Activated B cell treated with CpG ODN at 0.5 μM for 24 hours (primary cell): ENCODE measurements around the gene CD96. TPM values are rescaled to one million over a fixed set of nuclear protein-coding genes. Genes with fewer than 3 reads are reported as not detected.
"Not testable (repeated sequence)": the region's sequence is repeated elsewhere in the genome, so short reads cannot be mapped to it uniquely, and the experiment has no call there.

ENCODE experiments used
- ATAC-seq: fragments of 200-7000 bp; cut with Tn5 transposase; one replicate; pipeline ENCODE4 v1.10.0; 2021; ENCODE audit warnings: low read depth, mild to moderate bottlenecking, moderate library complexity
- CTCF ChIA-PET: fragments of 350-600 bp; sonication (Branson Sonifier 250); formaldehyde crosslinking; loops from one replicate; lab custom pipeline; 2021; ENCODE audit warnings: antibody characterized with exemption; lab: Charles Lee
- POLR2A ChIA-PET: fragments of 350-600 bp; sonication (Branson Sonifier 250); formaldehyde crosslinking; loops from one replicate; lab custom pipeline; 2021; ENCODE audit warnings: antibody characterized with exemption; lab: Charles Lee
- DNase-seq: peaks from one replicate; pipeline ENCODE4 v3.0.0; 2022
- H3K27ac Mint-ChIP-seq: one replicate; pipeline ENCODE4 v1.8.0; 2020; ENCODE audit warnings: mixed read lengths
- H3K27me3 Mint-ChIP-seq: one replicate; pipeline ENCODE4 v1.8.0; 2021; ENCODE audit warnings: mixed read lengths
- H3K36me3 Mint-ChIP-seq: one replicate; pipeline ENCODE4 v1.8.0; 2021; ENCODE audit warnings: low read depth, mixed read lengths
- H3K4me1 Mint-ChIP-seq: one replicate; pipeline ENCODE4 v1.8.0; 2021; ENCODE audit warnings: mixed read lengths
- H3K4me3 Mint-ChIP-seq: one replicate; pipeline ENCODE4 v1.8.0; 2020; ENCODE audit warnings: mild to moderate bottlenecking, mixed read lengths
- H3K9me3 Mint-ChIP-seq: one replicate; pipeline ENCODE4 v1.8.0; 2020; ENCODE audit warnings: mixed read lengths
- intact Hi-C: fragments of 100-400 bp; cut with micrococcal nuclease; formaldehyde crosslinking; loops from one replicate; pipeline ENCODE4 v1.15.1; 2024
- total RNA-seq: library from RNA; stranded (reverse); gene quantifications from 2 replicates; pipeline ENCODE4 v1.2.3, GENCODE V29; 2022
- TF ChIP-seq, protein P1 (sequence below): fragments of 200-600 bp; IDR thresholded peaks from one replicate; pipeline ENCODE4 v1.8.0; 2022; ENCODE audit warnings: antibody characterized with exemption, mild to moderate bottlenecking

Gene CD96
- total RNA-seq, 1 donor from 2014 or later = 34.3 TPM

DNA sequence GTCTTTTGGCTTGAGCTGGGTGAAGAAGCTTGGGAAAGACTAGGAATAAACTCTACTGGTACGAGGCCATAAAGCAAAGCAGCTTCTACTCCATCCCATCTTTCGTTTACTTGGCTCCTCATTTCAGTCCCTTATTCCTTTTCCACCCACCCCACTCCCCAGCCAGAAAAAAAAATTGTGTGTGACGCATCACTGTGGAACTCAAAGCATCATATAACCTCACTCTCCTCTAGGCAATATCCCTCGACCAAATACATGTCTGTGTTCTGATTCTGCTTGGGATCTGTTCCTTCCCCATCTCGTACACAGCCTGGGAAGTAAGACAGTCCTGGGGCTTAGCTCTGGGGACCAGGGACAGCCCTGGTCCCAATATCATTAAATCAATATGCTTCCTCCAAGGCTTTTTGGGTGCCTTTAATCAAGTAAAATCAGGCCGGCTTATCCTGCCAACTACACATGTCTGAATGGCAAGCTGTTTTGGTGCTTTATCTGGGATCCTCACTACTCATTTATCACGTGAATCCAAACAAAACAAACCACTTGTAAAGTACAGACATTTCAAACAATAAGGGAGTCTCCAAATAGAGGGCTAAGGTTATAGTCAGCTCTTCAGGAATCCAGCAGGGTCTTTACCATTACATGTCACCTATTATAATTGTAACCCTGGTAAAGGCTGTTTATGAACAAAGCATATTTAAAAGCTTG, 128.1 kb downstream of the CD96 start:
- Mint-ChIP-seq H3K27ac (no peak overlapping the region), H3K9me3 (peaks cover 2% of the 10 kb centered on the region), H3K4me3 (no peak overlapping the region), H3K36me3 (peaks cover 13% of the 10 kb centered on the region), H3K4me1 (peaks cover 51% of the 10 kb centered on the region), H3K27me3 (no peaks in the 10 kb centered on the region)
- no peak for DNase-seq
- POLR2A ChIA-PET = no interaction called here
- intact Hi-C loops = loop anchor here (1.0 to 5.0 kb wide), 8 partner anchors 21 to 373 kb away; no protein-coding TSS in a partner anchor
- ATAC-seq = no peak
- CTCF ChIA-PET = interaction anchor here (1.0 to 5.5 kb wide), 9 partner anchors 15 to 374 kb away, joined by 3 to 34 read pairs (median 8); no protein-coding TSS in a partner anchor
- TF ChIP-seq, protein P1, sequence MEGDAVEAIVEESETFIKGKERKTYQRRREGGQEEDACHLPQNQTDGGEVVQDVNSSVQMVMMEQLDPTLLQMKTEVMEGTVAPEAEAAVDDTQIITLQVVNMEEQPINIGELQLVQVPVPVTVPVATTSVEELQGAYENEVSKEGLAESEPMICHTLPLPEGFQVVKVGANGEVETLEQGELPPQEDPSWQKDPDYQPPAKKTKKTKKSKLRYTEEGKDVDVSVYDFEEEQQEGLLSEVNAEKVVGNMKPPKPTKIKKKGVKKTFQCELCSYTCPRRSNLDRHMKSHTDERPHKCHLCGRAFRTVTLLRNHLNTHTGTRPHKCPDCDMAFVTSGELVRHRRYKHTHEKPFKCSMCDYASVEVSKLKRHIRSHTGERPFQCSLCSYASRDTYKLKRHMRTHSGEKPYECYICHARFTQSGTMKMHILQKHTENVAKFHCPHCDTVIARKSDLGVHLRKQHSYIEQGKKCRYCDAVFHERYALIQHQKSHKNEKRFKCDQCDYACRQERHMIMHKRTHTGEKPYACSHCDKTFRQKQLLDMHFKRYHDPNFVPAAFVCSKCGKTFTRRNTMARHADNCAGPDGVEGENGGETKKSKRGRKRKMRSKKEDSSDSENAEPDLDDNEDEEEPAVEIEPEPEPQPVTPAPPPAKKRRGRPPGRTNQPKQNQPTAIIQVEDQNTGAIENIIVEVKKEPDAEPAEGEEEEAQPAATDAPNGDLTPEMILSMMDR = no peak

DNA sequence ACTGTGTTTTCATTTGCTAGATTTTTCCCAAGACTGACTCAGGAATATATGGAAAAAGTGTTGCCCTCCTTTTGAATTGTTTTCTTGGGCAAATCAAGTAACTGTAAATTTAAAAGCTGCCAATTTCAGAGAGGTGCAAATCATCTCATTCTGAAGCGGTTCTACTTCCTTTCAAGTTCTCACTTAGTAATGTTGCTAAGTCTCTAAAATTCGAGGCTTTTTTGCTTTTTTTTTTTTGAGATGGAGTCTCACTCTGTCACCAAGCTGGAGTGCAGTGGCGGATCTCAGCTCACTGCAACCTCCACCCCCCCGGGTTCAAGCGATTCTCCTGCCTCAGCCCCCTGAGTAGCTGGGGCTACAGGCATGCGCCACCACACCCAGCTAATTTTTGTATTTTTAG, 130.5 kb downstream of the CD96 start:
- Mint-ChIP-seq H3K4me1 (peaks cover 64% of the 10 kb centered on the region), H3K27ac (peak overlapping the region; percentile 38), H3K36me3 (peaks cover 13% of the 10 kb centered on the region)
- intact Hi-C loops, H3K9me3 Mint-ChIP-seq, ATAC-seq, CTCF ChIA-PET, H3K27me3 Mint-ChIP-seq, DNase-seq, H3K4me3 Mint-ChIP-seq: not testable (repeated sequence)
- POLR2A ChIA-PET = interaction anchor here (1.3 kb wide), 1 partner anchor 307 kb away, joined by 5 read pairs; the partner anchor contains the start of gene ABHD10

GRCh38 chr3:111675846-111676210, 133.8 kb downstream of the CD96 start:
- TF ChIP-seq, protein P1 = no peak
- no peak for DNase-seq
- no peak for ATAC-seq
- no peaks in the 10 kb centered on the region for H3K9me3 Mint-ChIP-seq
- peaks cover 13% of the 10 kb centered on the region for H3K36me3 Mint-ChIP-seq
- POLR2A ChIA-PET = no interaction called here
- peak overlapping the region; percentile 100 for H3K4me3 Mint-ChIP-seq
- H3K27me3 Mint-ChIP-seq = no peaks in the 10 kb centered on the region
- CTCF ChIA-PET = no interaction called here
- H3K27ac Mint-ChIP-seq = peak overlapping the region; percentile 1
- intact Hi-C loops = no loop called here
- peaks cover 55% of the 10 kb centered on the region for H3K4me1 Mint-ChIP-seq

- ATAC-seq (no peak), DNase-seq (no peak)
- Mint-ChIP-seq H3K27ac (peak overlapping the region; percentile 64), H3K27me3 (no peaks in the 10 kb centered on the region), H3K36me3 (peaks cover 13% of the 10 kb centered on the region), H3K4me1 (peaks cover 58% of the 10 kb centered on the region), H3K4me3 (peak overlapping the region; percentile 100), H3K9me3 (no peaks in the 10 kb centered on the region)
- CTCF ChIA-PET = interaction anchor here (1.0 to 2.3 kb wide), 4 partner anchors 8 to 291 kb away, joined by 3 to 11 read pairs (median 6); no protein-coding TSS in a partner anchor
- POLR2A ChIA-PET = interaction anchor here (0.7 to 1.5 kb wide), 5 partner anchors 9 to 362 kb away, joined by 3 to 7 read pairs (median 4); partner anchors contain the start of gene ABHD10
- TF ChIP-seq, protein P1 = no peak
- intact Hi-C loops = no loop called here
Measured at GRCh38 chr3:111676211-111677006, 134.4 kb downstream of the CD96 start.

DNA sequence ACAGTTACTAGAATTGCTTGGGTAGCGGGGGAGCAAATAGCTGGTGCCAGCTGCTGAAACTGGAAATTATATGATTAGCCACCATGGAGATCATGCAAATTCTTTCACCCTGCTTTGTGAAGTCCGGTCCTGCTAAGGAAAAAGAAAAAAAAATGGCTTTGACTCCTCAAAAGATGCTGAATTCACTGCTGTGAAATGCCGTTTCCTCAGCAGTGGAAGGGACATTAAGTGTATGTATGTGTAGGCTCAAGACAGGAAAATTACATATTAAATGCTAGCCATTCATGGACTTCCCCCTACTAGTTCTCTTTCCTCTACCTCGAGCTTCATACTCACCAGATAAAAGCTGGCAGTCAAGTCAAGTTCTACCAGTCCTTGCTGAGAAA, 135.0 kb downstream of the CD96 start:
- intact Hi-C loops = no loop called here
- TF ChIP-seq, protein P1 = no peak
- Mint-ChIP-seq H3K36me3 (peaks cover 13% of the 10 kb centered on the region), H3K4me3 (peak overlapping the region; percentile 100), H3K27me3 (no peaks in the 10 kb centered on the region), H3K27ac (peak overlapping the region; percentile 64), H3K9me3 (no peaks in the 10 kb centered on the region), H3K4me1 (peaks cover 64% of the 10 kb centered on the region)
- ChIA-PET CTCF (interaction anchor here (0.8 to 2.3 kb wide), 5 partner anchors 8 to 290 kb away, joined by 3 to 11 read pairs (median 5); no protein-coding TSS in a partner anchor), POLR2A (interaction anchor here (0.7 to 1.5 kb wide), 5 partner anchors 9 to 362 kb away, joined by 3 to 7 read pairs (median 4); partner anchors contain the start of gene ABHD10)
- no peak for DNase-seq
- ATAC-seq = no peak
